DMS79 (cell line): Measurements from ENCODE around the gene STX19.
A peak's percentile ranks its signal among the peaks of the same experiment; 100 is the strongest.

Experiments used
- DNase-seq: peaks from one replicate; lab custom pipeline; 2025; lab: John Stamatoyannopoulos, UW

Gene STX19

GRCh38 chr3:94036909-94037507 is 8.6 kb upstream of the STX19 start:
- DNase-seq: no peak

GRCh38 chr3:94026623-94027022 is 1.8 kb downstream of the STX19 start:
- DNase-seq: no peak

- DNase-seq: no peak
These were observed 4.0 kb downstream of the STX19 start for GRCh38 chr3:94024385-94024784.

- no peak for DNase-seq
These were observed 8.1 kb downstream of the STX19 start for GRCh38 chr3:94020293-94020692.

GRCh38 chr3:94019659-94020058 is 8.7 kb downstream of the STX19 start:
- no peak for DNase-seq

GRCh38 chr3:94015025-94015424 is 13.4 kb downstream of the STX19 start:
- DNase-seq: no peak

- no peak for DNase-seq
These were observed 16.2 kb downstream of the STX19 start for GRCh38 chr3:94012185-94012584.

GRCh38 chr3:94011233-94011711 is 17.1 kb downstream of the STX19 start:
- no peak for DNase-seq

- no peak for DNase-seq
These were observed 18.8 kb downstream of the STX19 start for GRCh38 chr3:94009608-94010007.

GRCh38 chr3:94008253-94008652 is 20.1 kb downstream of the STX19 start:
- no peak for DNase-seq

GRCh38 chr3:94004301-94004910 is 24.0 kb downstream of the STX19 start:
- peak; percentile 13 for DNase-seq

- DNase-seq: no peak
These were observed 26.4 kb downstream of the STX19 start for GRCh38 chr3:94001827-94002495.

GRCh38 chr3:94001191-94001590 is 27.2 kb downstream of the STX19 start:
- DNase-seq: no peak

- DNase-seq: no peak
These were observed 34.3 kb downstream of the STX19 start for GRCh38 chr3:93994056-93994455.

GRCh38 chr3:93992207-93992606 is 36.2 kb downstream of the STX19 start:
- no peak for DNase-seq

- no peak for DNase-seq
These were observed 36.8 kb downstream of the STX19 start for GRCh38 chr3:93991631-93992030.

- DNase-seq: no peak
These were observed 39.2 kb downstream of the STX19 start for GRCh38 chr3:93989241-93989640.

- DNase-seq: no peak
These were observed 39.6 kb downstream of the STX19 start for GRCh38 chr3:93988764-93989163.

- no peak for DNase-seq
These were observed 40.1 kb downstream of the STX19 start for GRCh38 chr3:93988283-93988682.

- no peak for DNase-seq
These were observed 43.8 kb downstream of the STX19 start for GRCh38 chr3:93984618-93985017.

- no peak for DNase-seq
These were observed 45.0 kb downstream of the STX19 start for GRCh38 chr3:93983408-93983807.

GRCh38 chr3:93981649-93982048 is 46.7 kb downstream of the STX19 start:
- DNase-seq: no peak
